Measurements from ENCODE around the gene ERRFI1. TPM values are rescaled to one million over a fixed set of nuclear protein-coding genes. Genes with fewer than 3 reads are reported as not detected.
"Not testable (repeated sequence)": the region's sequence is repeated elsewhere in the genome, so short reads cannot be mapped to it uniquely, and the experiment has no call there.

The ERRFI1 gene
- total RNA-seq, 3 donors from 2014 or later: 48.5 to 84.0 (median 50.2) TPM

GRCh38 chr1:7970246-7970645 lies 55.9 kb downstream of the ERRFI1 start:
- TF ChIP-seq CTCF (IDR thresholded peaks at IDR 0.05): no peak
- DNase-seq (no peak), ATAC-seq (no peak)
- Histone ChIP-seq H3K36me3 (ENCODE audit: low read depth) (peaks cover 13% of the 10 kb centered on the region), H3K4me3 (no peak overlapping the region), H3K9me3 (no peaks in the 10 kb centered on the region), H3K4me1 (ENCODE audit: low read depth) (no peaks in the 10 kb centered on the region)
- intact Hi-C loops (cut with DNase I, micrococcal nuclease): no loop called here

- TF ChIP-seq CTCF (IDR thresholded peaks at IDR 0.05): no peak
- ATAC-seq: no peak
- intact Hi-C loops (cut with DNase I, micrococcal nuclease): no loop called here
- Histone ChIP-seq H3K36me3 (ENCODE audit: low read depth) (peaks cover 13% of the 10 kb centered on the region), H3K4me3 (no peak overlapping the region), H3K4me1 (ENCODE audit: low read depth) (peaks cover 8% of the 10 kb centered on the region), H3K9me3 (no peaks in the 10 kb centered on the region)
- no peak for DNase-seq
Observed at GRCh38 chr1:7967651-7968050, 58.5 kb downstream of the ERRFI1 start.

- ATAC-seq: no peak
- Histone ChIP-seq H3K36me3 (ENCODE audit: low read depth) (peaks cover 13% of the 10 kb centered on the region), H3K4me3 (no peak overlapping the region), H3K4me1 (ENCODE audit: low read depth) (peaks cover 12% of the 10 kb centered on the region), H3K9me3 (no peaks in the 10 kb centered on the region)
- intact Hi-C loops (cut with DNase I, micrococcal nuclease): no loop called here
- no peak for TF ChIP-seq CTCF (IDR thresholded peaks at IDR 0.05)
- no peak for DNase-seq
Observed at GRCh38 chr1:7967196-7967595, 58.9 kb downstream of the ERRFI1 start.

GRCh38 chr1:7964476-7964875 lies 61.6 kb downstream of the ERRFI1 start:
- H3K4me3 ChIP-seq: no peak overlapping the region
- no peaks in the 10 kb centered on the region for H3K9me3 ChIP-seq
- TF ChIP-seq CTCF (IDR thresholded peaks at IDR 0.05): no peak
- ATAC-seq: no peak
- peaks cover 7% of the 10 kb centered on the region for H3K36me3 ChIP-seq (ENCODE audit: low read depth)
- no peak for DNase-seq
- H3K4me1 ChIP-seq (ENCODE audit: low read depth): peaks cover 14% of the 10 kb centered on the region
- intact Hi-C loops (cut with DNase I, micrococcal nuclease): no loop called here

- ATAC-seq; H3K4me3 ChIP-seq; H3K36me3 ChIP-seq (ENCODE audit: low read depth); H3K9me3 ChIP-seq; DNase-seq; intact Hi-C loops (cut with DNase I, micrococcal nuclease): not testable (repeated sequence)
- peaks cover 14% of the 10 kb centered on the region for H3K4me1 ChIP-seq (ENCODE audit: low read depth)
Observed at GRCh38 chr1:7963841-7964240, 62.3 kb downstream of the ERRFI1 start.

- ATAC-seq: not testable (repeated sequence)
Observed at GRCh38 chr1:7963378-7963730, 62.8 kb downstream of the ERRFI1 start.

GRCh38 chr1:7962636-7963377 lies 63.3 kb downstream of the ERRFI1 start:
- no peak overlapping the region for H3K4me3 ChIP-seq
- peaks cover 14% of the 10 kb centered on the region for H3K4me1 ChIP-seq (ENCODE audit: low read depth)
- DNase-seq: no peak
- ATAC-seq: no peak
- H3K9me3 ChIP-seq: no peaks in the 10 kb centered on the region
- no peak for TF ChIP-seq CTCF (IDR thresholded peaks at IDR 0.05)
- intact Hi-C loops (cut with DNase I, micrococcal nuclease): no loop called here
- peaks cover 5% of the 10 kb centered on the region for H3K36me3 ChIP-seq (ENCODE audit: low read depth)

More at GRCh38 chr1:7963378-7963730, 62.8 kb downstream of the ERRFI1 start:
- H3K9me3 ChIP-seq; intact Hi-C loops (cut with DNase I, micrococcal nuclease); H3K36me3 ChIP-seq (ENCODE audit: low read depth); DNase-seq; H3K4me3 ChIP-seq: not testable (repeated sequence)
- peaks cover 14% of the 10 kb centered on the region for H3K4me1 ChIP-seq (ENCODE audit: low read depth)

Data from mucosa of descending colon (tissue), 3 donors.